GM12875 (cell line): ENCODE results near the gene ELOA.
"Not testable (repeated sequence)": the region's sequence is repeated elsewhere in the genome, so short reads cannot be mapped to it uniquely, and the experiment has no call there.

Experiments
- H3K4me3 ChIP-seq: one replicate; pipeline ENCODE4 v1.5.1; 2011; ENCODE audit warnings: low read depth, low read length, control low read depth
- CTCF ChIP-seq: IDR thresholded peaks from 2 replicates; pipeline ENCODE4 v1.5.1; 2011; ENCODE audit warnings: low read depth, mild to moderate bottlenecking, control low read depth, inconsistent platforms, low read length, moderate library complexity, borderline replicate concordance; ENCODE audit not compliant: insufficient read depth

Gene ELOA

GRCh38 chr1:23793018-23793781 lies 49.9 kb downstream of the ELOA start:
- TF ChIP-seq CTCF: no peak
- no peak overlapping the region for H3K4me3 ChIP-seq

GRCh38 chr1:23793861-23794731 lies 50.8 kb downstream of the ELOA start:
- TF ChIP-seq CTCF: no peak

GRCh38 chr1:23794732-23795182 lies 51.5 kb downstream of the ELOA start:
- H3K4me3 ChIP-seq: not testable (repeated sequence)

More at GRCh38 chr1:23793861-23794731, 50.8 kb downstream of the ELOA start:
- no peak overlapping the region for H3K4me3 ChIP-seq

GRCh38 chr1:23795676-23796465 lies 52.6 kb downstream of the ELOA start:
- no peak overlapping the region for H3K4me3 ChIP-seq
- TF ChIP-seq CTCF: no peak

- no peak for TF ChIP-seq CTCF
- H3K4me3 ChIP-seq: no peak overlapping the region
Measured at GRCh38 chr1:23796466-23797271, 53.4 kb downstream of the ELOA start.

GRCh38 chr1:23797478-23798448 lies 54.5 kb downstream of the ELOA start:
- no peak for TF ChIP-seq CTCF

More at GRCh38 chr1:23797478-23798448, 54.5 kb downstream of the ELOA start:
- H3K4me3 ChIP-seq: no peak overlapping the region
